Colon (tissue), 2 donors: ENCODE results near the gene ARHGEF28.
A peak's percentile ranks its signal among the peaks of the same experiment; 100 is the strongest.

Source experiments
- FAIRE-seq: peaks from 2 replicates; lab custom pipeline; 2012; peaks lifted over from hg19 to GRCh38; lab: Jason Lieb, UNC
- donor health status: control.
- donor health status: control.

The ARHGEF28 gene

GRCh38 chr5:73899916-73900315 is 273.9 kb downstream of the ARHGEF28 start:
- FAIRE-seq = no peak

- FAIRE-seq = no peak
Observed at GRCh38 chr5:73900566-73900965, 274.6 kb downstream of the ARHGEF28 start.

- no peak for FAIRE-seq
Observed at GRCh38 chr5:73901043-73901442, 275.0 kb downstream of the ARHGEF28 start.

- FAIRE-seq = no peak
Observed at GRCh38 chr5:73901455-73901854, 275.5 kb downstream of the ARHGEF28 start.

- peak; percentile 61 for FAIRE-seq
Observed at GRCh38 chr5:73902327-73903051, 276.5 kb downstream of the ARHGEF28 start.

- FAIRE-seq = no peak
Observed at GRCh38 chr5:73903169-73903568, 277.2 kb downstream of the ARHGEF28 start.

GRCh38 chr5:73906277-73906676 is 280.3 kb downstream of the ARHGEF28 start:
- FAIRE-seq = no peak

GRCh38 chr5:73907164-73907563 is 281.2 kb downstream of the ARHGEF28 start:
- FAIRE-seq = no peak

GRCh38 chr5:73908395-73908794 is 282.4 kb downstream of the ARHGEF28 start:
- no peak for FAIRE-seq

GRCh38 chr5:73908846-73909245 is 282.9 kb downstream of the ARHGEF28 start:
- no peak for FAIRE-seq

- no peak for FAIRE-seq
Observed at GRCh38 chr5:73909474-73909873, 283.5 kb downstream of the ARHGEF28 start.

GRCh38 chr5:73911761-73912393 is 285.9 kb downstream of the ARHGEF28 start:
- FAIRE-seq = no peak

- no peak for FAIRE-seq
Observed at GRCh38 chr5:73912821-73913271, 286.9 kb downstream of the ARHGEF28 start.

- FAIRE-seq = no peak
Observed at GRCh38 chr5:73913971-73914370, 288.0 kb downstream of the ARHGEF28 start.

GRCh38 chr5:73915345-73915744 is 289.3 kb downstream of the ARHGEF28 start:
- FAIRE-seq = no peak

- no peak for FAIRE-seq
Observed at GRCh38 chr5:73917433-73917832, 291.4 kb downstream of the ARHGEF28 start.

- FAIRE-seq = no peak
Observed at GRCh38 chr5:73917891-73918290, 291.9 kb downstream of the ARHGEF28 start.

GRCh38 chr5:73918791-73919221 is 292.8 kb downstream of the ARHGEF28 start:
- no peak for FAIRE-seq

GRCh38 chr5:73921741-73922140 is 295.7 kb downstream of the ARHGEF28 start:
- no peak for FAIRE-seq

GRCh38 chr5:73922224-73922623 is 296.2 kb downstream of the ARHGEF28 start:
- FAIRE-seq = no peak

- FAIRE-seq = no peak
Observed at GRCh38 chr5:73922875-73923557, 297.0 kb downstream of the ARHGEF28 start.

- FAIRE-seq = no peak
Observed at GRCh38 chr5:73928476-73929070, 302.6 kb downstream of the ARHGEF28 start.

GRCh38 chr5:73935719-73936118 is 309.7 kb downstream of the ARHGEF28 start:
- FAIRE-seq = no peak
